ENCODE data around the gene CD300LF. TPM values are rescaled to one million over a fixed set of nuclear protein-coding genes. Genes with fewer than 3 reads are reported as not detected.

Gene CD300LF
- total RNA-seq, 3 donors from 2014 or later, result not detected

Other genes starting within 250 kb of the CD300LF start
- 1 to 10 TPM; 1.3 to 2.6 (median 2.1) TPM for gene CD300A, start 246.3 kb downstream of the CD300LF start, total RNA-seq
- not detected for gene CD300LB, start 181.4 kb downstream of the CD300LF start, total RNA-seq
- not detected for gene CD300C, start 166.8 kb downstream of the CD300LF start, total RNA-seq
- gene CD300H, start 145.4 kb downstream of the CD300LF start, total RNA-seq, result not detected
- gene CD300LD, start 120.6 kb downstream of the CD300LF start, total RNA-seq, result not detected
- not detected for gene CD300E, start 89.2 kb downstream of the CD300LF start, total RNA-seq
- gene RAB37, start 24.3 kb upstream of the CD300LF start, total RNA-seq, result under 1 TPM; 0.29 to 0.98 (median 0.33) TPM
- 100 to 1,000 TPM; 124 to 138 (median 137) TPM for gene NHERF1, start 35.7 kb upstream of the CD300LF start, total RNA-seq
- 10 to 100 TPM; 63.1 to 68.7 (median 65.9) TPM for gene NAT9, start 63.4 kb upstream of the CD300LF start, total RNA-seq
- under 1 TPM in 1 of 3 donors, not detected in 2; 0.08 TPM for gene GRIN2C, start 147.0 kb upstream of the CD300LF start, total RNA-seq
- 10 to 100 TPM in 1 of 3 donors, 1 to 10 TPM in 2; 6.1 to 12.0 (median 7.0) TPM for gene FDXR, start 160.1 kb upstream of the CD300LF start, total RNA-seq
- gene FADS6, start 180.7 kb upstream of the CD300LF start, total RNA-seq, result not detected
- not detected for gene USH1G, start 210.3 kb upstream of the CD300LF start, total RNA-seq
- not detected for gene OTOP2, start 211.3 kb upstream of the CD300LF start, total RNA-seq
- gene OTOP3, start 223.0 kb upstream of the CD300LF start, total RNA-seq, result not detected

Data from activated T-cell treated with anti-CD3 and anti-CD28 coated beads, Interleukin-2, amount 50 U/mL, for 4 hours (primary cell).